ENCODE data around the gene CBX7.

Gene CBX7

GRCh38 chr22:39128508-39128907, 24.0 kb downstream of the CBX7 start:
- Histone ChIP-seq H4K5ac (ENCODE audit: low read length) (no peak overlapping the region), H3K4ac (ENCODE audit: low read depth, low read length) (no peak overlapping the region), H3K23ac (ENCODE audit: low read length) (no peak overlapping the region), H3K9ac (ENCODE audit: low read length) (no peak overlapping the region), H3K27ac (ENCODE audit: low read depth, low read length) (no peak overlapping the region), H3K36me3 (ENCODE audit: control insufficient read depth, insufficient read depth, low read length) (no peaks in the 10 kb centered on the region), H3K27me3 (ENCODE audit: insufficient read depth, low read length, poor library complexity) (no peaks in the 10 kb centered on the region), H2BK15ac (replicated peaks; ENCODE audit: low read depth) (no peak overlapping the region), H2AK5ac (ENCODE audit: low read length) (no peak overlapping the region), H3K4me3 (ENCODE audit: low read length) (no peak overlapping the region), H3K56ac (ENCODE audit: low read length) (no peak overlapping the region), H3K79me2 (ENCODE audit: control insufficient read depth, insufficient read depth, low read length) (no peaks in the 10 kb centered on the region), H3K79me1 (ENCODE audit: low read length) (no peaks in the 10 kb centered on the region), H2BK5ac (ENCODE audit: low read length) (no peak overlapping the region), H3K4me1 (ENCODE audit: control insufficient read depth, low read depth, low read length) (peaks cover 8% of the 10 kb centered on the region), H4K8ac (ENCODE audit: low read depth, low read length) (no peak overlapping the region), H3K4me2 (ENCODE audit: low read length) (no peak overlapping the region), H3K18ac (ENCODE audit: low read length) (no peak overlapping the region), H2BK120ac (ENCODE audit: low read depth, low read length) (no peak overlapping the region)
- no CpG with 5 or more reads among the region's 6 CpGs for WGBS (ENCODE audit: extremely low coverage, insufficient coverage, low lambda C conversion rate)
- no peak for DNase-seq

GRCh38 chr22:39125622-39126021, 26.9 kb downstream of the CBX7 start:
- Histone ChIP-seq H3K18ac (ENCODE audit: low read length) (no peak overlapping the region), H2AK5ac (ENCODE audit: low read length) (no peak overlapping the region), H3K4me2 (ENCODE audit: low read length) (no peak overlapping the region), H2BK5ac (ENCODE audit: low read length) (no peak overlapping the region), H4K5ac (ENCODE audit: low read length) (no peak overlapping the region), H3K79me1 (ENCODE audit: low read length) (no peaks in the 10 kb centered on the region), H3K9ac (ENCODE audit: low read length) (no peak overlapping the region), H3K27ac (ENCODE audit: low read depth, low read length) (no peak overlapping the region), H3K4ac (ENCODE audit: low read depth, low read length) (no peak overlapping the region), H3K79me2 (ENCODE audit: control insufficient read depth, insufficient read depth, low read length) (no peaks in the 10 kb centered on the region), H3K23ac (ENCODE audit: low read length) (no peak overlapping the region), H3K36me3 (ENCODE audit: control insufficient read depth, insufficient read depth, low read length) (no peaks in the 10 kb centered on the region), H3K27me3 (ENCODE audit: insufficient read depth, low read length, poor library complexity) (no peaks in the 10 kb centered on the region), H2BK15ac (replicated peaks; ENCODE audit: low read depth) (no peak overlapping the region), H3K4me1 (ENCODE audit: control insufficient read depth, low read depth, low read length) (no peaks in the 10 kb centered on the region), H3K4me3 (ENCODE audit: low read length) (no peak overlapping the region), H4K8ac (ENCODE audit: low read depth, low read length) (no peak overlapping the region), H2BK120ac (ENCODE audit: low read depth, low read length) (no peak overlapping the region), H3K56ac (ENCODE audit: low read length) (no peak overlapping the region)
- no peak for DNase-seq
- WGBS (ENCODE audit: extremely low coverage, insufficient coverage, low lambda C conversion rate), result no CpG with 5 or more reads among the region's 5 CpGs

- Histone ChIP-seq H2BK15ac (replicated peaks; ENCODE audit: low read depth) (no peak overlapping the region), H3K18ac (ENCODE audit: low read length) (peak overlapping the region; percentile 1), H3K4me2 (ENCODE audit: low read length) (no peak overlapping the region), H3K4me1 (ENCODE audit: control insufficient read depth, low read depth, low read length) (no peaks in the 10 kb centered on the region), H3K23ac (ENCODE audit: low read length) (no peak overlapping the region), H3K27me3 (ENCODE audit: insufficient read depth, low read length, poor library complexity) (no peaks in the 10 kb centered on the region), H3K4me3 (ENCODE audit: low read length) (no peak overlapping the region), H2AK5ac (ENCODE audit: low read length) (no peak overlapping the region), H4K5ac (ENCODE audit: low read length) (no peak overlapping the region), H2BK5ac (ENCODE audit: low read length) (no peak overlapping the region), H3K4ac (ENCODE audit: low read depth, low read length) (peak overlapping the region; percentile 40), H3K79me2 (ENCODE audit: control insufficient read depth, insufficient read depth, low read length) (no peaks in the 10 kb centered on the region), H3K56ac (ENCODE audit: low read length) (peak overlapping the region; percentile 80), H2BK120ac (ENCODE audit: low read depth, low read length) (no peak overlapping the region), H3K9ac (ENCODE audit: low read length) (peak overlapping the region; percentile 56), H4K8ac (ENCODE audit: low read depth, low read length) (no peak overlapping the region), H3K36me3 (ENCODE audit: control insufficient read depth, insufficient read depth, low read length) (no peaks in the 10 kb centered on the region), H3K79me1 (ENCODE audit: low read length) (no peaks in the 10 kb centered on the region), H3K27ac (ENCODE audit: low read depth, low read length) (no peak overlapping the region)
- WGBS (ENCODE audit: extremely low coverage, insufficient coverage, low lambda C conversion rate), result no CpG with 5 or more reads among the region's 33 CpGs
- DNase-seq, result peak; percentile 55
Observed at GRCh38 chr22:39123751-39124581, 28.5 kb downstream of the CBX7 start.

GRCh38 chr22:39122772-39123470, 29.6 kb downstream of the CBX7 start:
- Histone ChIP-seq H3K4me3 (ENCODE audit: low read length) (no peak overlapping the region), H3K36me3 (ENCODE audit: control insufficient read depth, insufficient read depth, low read length) (no peaks in the 10 kb centered on the region), H4K8ac (ENCODE audit: low read depth, low read length) (no peak overlapping the region), H3K79me2 (ENCODE audit: control insufficient read depth, insufficient read depth, low read length) (no peaks in the 10 kb centered on the region), H3K23ac (ENCODE audit: low read length) (no peak overlapping the region), H3K18ac (ENCODE audit: low read length) (no peak overlapping the region), H3K27me3 (ENCODE audit: insufficient read depth, low read length, poor library complexity) (no peaks in the 10 kb centered on the region), H3K79me1 (ENCODE audit: low read length) (no peaks in the 10 kb centered on the region), H4K5ac (ENCODE audit: low read length) (no peak overlapping the region), H3K9ac (ENCODE audit: low read length) (no peak overlapping the region), H2BK120ac (ENCODE audit: low read depth, low read length) (no peak overlapping the region), H2AK5ac (ENCODE audit: low read length) (no peak overlapping the region), H3K27ac (ENCODE audit: low read depth, low read length) (no peak overlapping the region), H3K4me2 (ENCODE audit: low read length) (no peak overlapping the region), H3K4me1 (ENCODE audit: control insufficient read depth, low read depth, low read length) (no peaks in the 10 kb centered on the region), H2BK5ac (ENCODE audit: low read length) (no peak overlapping the region), H3K56ac (ENCODE audit: low read length) (no peak overlapping the region), H3K4ac (ENCODE audit: low read depth, low read length) (no peak overlapping the region), H2BK15ac (replicated peaks; ENCODE audit: low read depth) (no peak overlapping the region)
- no peak for DNase-seq
- WGBS (ENCODE audit: extremely low coverage, insufficient coverage, low lambda C conversion rate), result no CpG with 5 or more reads among the region's 17 CpGs

GRCh38 chr22:39120983-39121382, 31.5 kb downstream of the CBX7 start:
- no peak overlapping the region for H4K5ac ChIP-seq (ENCODE audit: low read length)
- H2BK15ac ChIP-seq (replicated peaks; ENCODE audit: low read depth), result no peak overlapping the region
- WGBS (ENCODE audit: extremely low coverage, insufficient coverage, low lambda C conversion rate), result no CpG with 5 or more reads among the region's 4 CpGs
- H3K79me2 ChIP-seq (ENCODE audit: control insufficient read depth, insufficient read depth, low read length), result no peaks in the 10 kb centered on the region
- H4K8ac ChIP-seq (ENCODE audit: low read depth, low read length), result no peak overlapping the region
- H3K9ac ChIP-seq (ENCODE audit: low read length), result no peak overlapping the region
- no peaks in the 10 kb centered on the region for H3K36me3 ChIP-seq (ENCODE audit: control insufficient read depth, insufficient read depth, low read length)
- no peak overlapping the region for H3K4ac ChIP-seq (ENCODE audit: low read depth, low read length)
- no peak overlapping the region for H2AK5ac ChIP-seq (ENCODE audit: low read length)
- H3K23ac ChIP-seq (ENCODE audit: low read length), result no peak overlapping the region
- no peak overlapping the region for H3K18ac ChIP-seq (ENCODE audit: low read length)
- no peak overlapping the region for H3K27ac ChIP-seq (ENCODE audit: low read depth, low read length)
- no peak overlapping the region for H3K56ac ChIP-seq (ENCODE audit: low read length)
- no peak overlapping the region for H3K4me2 ChIP-seq (ENCODE audit: low read length)
- no peak overlapping the region for H2BK120ac ChIP-seq (ENCODE audit: low read depth, low read length)
- H3K79me1 ChIP-seq (ENCODE audit: low read length), result no peaks in the 10 kb centered on the region
- H3K4me3 ChIP-seq (ENCODE audit: low read length), result no peak overlapping the region
- no peaks in the 10 kb centered on the region for H3K27me3 ChIP-seq (ENCODE audit: insufficient read depth, low read length, poor library complexity)
- no peak overlapping the region for H2BK5ac ChIP-seq (ENCODE audit: low read length)
- no peak for DNase-seq
- H3K4me1 ChIP-seq (ENCODE audit: control insufficient read depth, low read depth, low read length), result peaks cover 3% of the 10 kb centered on the region

Measured in mesendoderm (in vitro differentiated cells).